Activated T-helper 17 cell treated with anti-CD3 and anti-CD28 coated beads, Interleukin-2, amount 50 U/mL, for 72 hours (primary cell): Measurements from ENCODE around the gene CCNB2. TPM values are rescaled to one million over a fixed set of nuclear protein-coding genes. Genes with fewer than 3 reads are reported as not detected.
A peak's percentile ranks its signal among the peaks of the same experiment; 100 is the strongest.

Experiments
- ATAC-seq: fragments of 150-1000 bp; cut with Tn5 transposase; replicated peaks from 2 replicates; pipeline ENCODE4 v1.10.0; 2021; ENCODE audit warnings: mild to moderate bottlenecking, moderate library complexity
- H3K27ac Mint-ChIP-seq: one replicate; pipeline ENCODE4 v1.8.0; 2022; ENCODE audit warnings: mixed read lengths
- H3K27me3 Mint-ChIP-seq: one replicate; pipeline ENCODE4 v1.8.0; 2022; ENCODE audit warnings: mixed read lengths
- H3K36me3 Mint-ChIP-seq: one replicate; pipeline ENCODE4 v1.8.0; 2022; ENCODE audit warnings: low read depth, mild to moderate bottlenecking, mixed read lengths
- H3K4me1 Mint-ChIP-seq: one replicate; pipeline ENCODE4 v1.8.0; 2022; ENCODE audit warnings: mixed read lengths
- H3K4me3 Mint-ChIP-seq: one replicate; pipeline ENCODE4 v1.8.0; 2022; ENCODE audit warnings: mild to moderate bottlenecking, mixed read lengths
- H3K9me3 Mint-ChIP-seq: one replicate; pipeline ENCODE4 v1.8.0; 2022; ENCODE audit warnings: mixed read lengths
- total RNA-seq, 2 donors: library from RNA; stranded (reverse); gene quantifications; one replicate each; pipeline ENCODE4 v1.2.3, GENCODE V29; 2022

Gene CCNB2
- total RNA-seq: 10 to 100 TPM; 68.5 to 72.8 TPM

DNA sequence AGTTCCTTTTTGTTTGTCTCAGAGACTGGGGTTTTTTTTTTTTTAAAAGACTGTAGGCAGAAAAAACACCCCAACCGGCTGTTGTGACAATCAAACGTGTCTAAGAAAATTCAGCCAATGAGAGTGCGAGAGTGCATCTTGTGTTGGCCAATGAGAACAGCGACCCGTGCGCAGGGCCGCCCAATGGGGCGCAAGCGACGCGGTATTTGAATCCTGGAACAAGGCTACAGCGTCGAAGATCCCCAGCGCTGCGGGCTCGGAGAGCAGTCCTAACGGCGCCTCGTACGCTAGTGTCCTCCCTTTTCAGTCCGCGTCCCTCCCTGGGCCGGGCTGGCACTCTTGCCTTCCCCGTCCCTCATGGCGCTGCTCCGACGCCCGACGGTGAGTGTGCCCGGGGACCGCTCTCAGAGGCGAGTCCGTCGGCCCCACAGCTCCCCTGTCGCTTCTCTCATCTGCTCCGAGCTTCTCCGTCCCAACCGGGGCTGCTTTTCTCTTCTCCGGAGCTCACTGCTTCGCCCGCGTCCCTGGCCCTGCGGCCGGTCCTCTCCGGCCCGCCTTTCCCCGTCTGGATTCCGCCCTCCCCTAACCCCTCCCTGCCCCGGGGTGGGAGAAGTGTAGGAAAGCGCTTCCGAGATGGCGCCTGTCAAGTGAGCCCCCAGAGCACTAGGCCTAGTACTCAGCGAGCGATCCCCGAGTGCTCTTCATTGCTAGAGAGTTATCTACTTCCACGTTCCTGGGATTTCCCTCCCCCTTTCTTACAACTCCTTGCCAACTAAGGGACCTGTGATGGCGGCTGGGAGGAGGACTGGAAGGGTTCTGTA lies at the start of gene CCNB2:
Gene CCNB2, plus strand, starts transcription at position 235 of the 821 bp plus-strand sequence. Its CDS starts 123 bp downstream, at position 358.
- Mint-ChIP-seq H3K27me3 (no peaks in the 10 kb centered on the region), H3K36me3 (peaks cover 29% of the 10 kb centered on the region), H3K9me3 (no peaks in the 10 kb centered on the region), H3K4me1 (peaks cover 9% of the 10 kb centered on the region), H3K27ac (peak within 1 kb of the TSS; percentile 97), H3K4me3 (peak within 1 kb of the TSS; percentile 93)
- ATAC-seq: peak; percentile 99

DNA sequence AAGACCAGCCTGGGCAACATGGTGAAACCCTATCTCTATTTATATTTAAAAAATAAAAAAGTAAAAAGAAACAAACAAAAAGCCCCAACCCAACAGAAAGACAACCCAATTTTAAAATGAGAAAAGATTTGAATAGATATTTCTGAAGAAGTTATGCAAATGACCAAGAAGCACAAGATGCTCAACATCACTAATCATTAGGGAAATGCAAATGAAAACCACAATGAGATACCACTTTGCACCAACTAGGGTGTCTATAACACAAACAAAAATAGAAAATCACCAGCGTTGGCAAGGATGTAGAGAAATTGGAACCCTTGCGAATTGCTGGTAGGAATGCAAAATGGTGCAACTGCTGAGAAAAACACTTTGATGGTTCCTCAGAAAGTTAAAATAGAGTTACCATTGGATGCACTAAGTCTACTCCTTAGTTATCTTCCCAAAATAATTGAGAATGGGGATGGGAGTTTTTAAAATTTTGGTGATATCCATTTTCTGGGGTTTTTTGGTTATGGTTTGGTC lies 45.8 kb upstream of the CCNB2 start:
- Mint-ChIP-seq H3K4me1 (peaks cover 15% of the 10 kb centered on the region), H3K27ac (no peak overlapping the region), H3K36me3 (peaks cover 99% of the 10 kb centered on the region), H3K4me3 (no peak overlapping the region), H3K9me3 (no peaks in the 10 kb centered on the region), H3K27me3 (no peaks in the 10 kb centered on the region)
- no peak for ATAC-seq

DNA sequence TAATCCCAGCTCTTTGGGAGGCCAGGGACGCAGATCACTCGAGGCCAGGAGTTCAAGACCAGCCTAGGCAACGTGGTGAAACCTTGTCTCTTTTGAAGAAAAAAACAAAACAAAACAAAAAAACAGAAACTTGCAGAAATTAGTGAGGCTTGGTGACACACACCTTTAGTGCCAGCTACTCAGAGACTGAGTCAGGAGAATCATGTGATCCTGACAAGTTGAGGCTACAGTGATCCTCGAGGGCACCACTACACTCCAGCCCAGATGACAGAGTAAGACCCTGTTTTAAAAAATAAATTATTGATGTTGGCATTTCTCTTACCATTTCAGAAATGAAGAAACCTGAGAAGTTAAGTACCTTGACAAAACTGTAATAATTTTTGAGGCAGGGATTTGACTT lies 44.6 kb upstream of the CCNB2 start:
- ATAC-seq: peak; percentile 82
- Mint-ChIP-seq H3K9me3 (no peaks in the 10 kb centered on the region), H3K36me3 (peaks cover 99% of the 10 kb centered on the region), H3K27me3 (no peaks in the 10 kb centered on the region), H3K4me1 (peaks cover 15% of the 10 kb centered on the region), H3K27ac (no peak overlapping the region), H3K4me3 (no peak overlapping the region)

DNA sequence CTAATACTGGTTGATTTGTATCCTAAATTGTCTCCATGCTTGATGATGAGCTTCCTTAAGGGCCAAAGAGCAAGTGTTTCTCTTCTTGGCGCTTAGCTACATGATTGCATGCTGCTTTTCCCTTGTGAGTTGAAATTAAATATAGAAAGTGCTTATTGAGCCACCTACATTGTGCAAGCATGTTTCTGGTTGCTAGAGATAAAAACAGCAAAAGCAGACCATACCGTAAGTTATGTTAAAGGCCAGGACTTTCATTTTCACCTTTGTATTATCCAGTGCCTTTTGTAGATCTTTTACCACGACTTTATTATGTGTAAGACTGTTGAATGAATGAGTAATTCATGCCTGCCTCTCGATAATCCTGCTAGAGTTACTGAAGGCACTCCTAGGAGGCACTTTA lies 41.9 kb upstream of the CCNB2 start:
- peak overlapping the region; percentile 10 for H3K27ac Mint-ChIP-seq
- peaks cover 99% of the 10 kb centered on the region for H3K36me3 Mint-ChIP-seq
- H3K9me3 Mint-ChIP-seq: no peaks in the 10 kb centered on the region
- peak; percentile 14 for ATAC-seq
- H3K27me3 Mint-ChIP-seq: no peaks in the 10 kb centered on the region
- peaks cover 15% of the 10 kb centered on the region for H3K4me1 Mint-ChIP-seq
- no peak overlapping the region for H3K4me3 Mint-ChIP-seq

DNA sequence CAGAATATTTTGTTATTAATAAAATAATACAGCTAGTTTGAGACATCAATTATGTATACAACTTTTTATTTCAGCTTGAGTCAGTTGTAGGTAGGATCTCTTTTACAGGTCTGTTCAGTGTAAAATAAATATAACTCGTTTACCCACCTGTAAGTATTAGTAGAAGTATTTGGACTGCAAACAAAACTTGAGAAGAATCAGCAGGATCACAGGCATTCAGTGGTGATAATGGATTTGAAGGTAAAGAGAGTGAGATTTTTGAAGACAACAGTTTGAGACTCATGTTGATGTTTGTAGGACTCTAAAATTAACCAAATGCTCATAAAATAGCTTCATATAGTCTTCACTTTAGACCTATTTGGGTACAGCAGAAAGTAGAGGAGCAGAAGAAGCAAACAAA lies 35.5 kb upstream of the CCNB2 start:
- H3K36me3 Mint-ChIP-seq: peaks cover 80% of the 10 kb centered on the region
- no peak overlapping the region for H3K27ac Mint-ChIP-seq
- no peak overlapping the region for H3K4me3 Mint-ChIP-seq
- no peaks in the 10 kb centered on the region for H3K9me3 Mint-ChIP-seq
- no peak for ATAC-seq
- H3K4me1 Mint-ChIP-seq: peaks cover 3% of the 10 kb centered on the region
- no peaks in the 10 kb centered on the region for H3K27me3 Mint-ChIP-seq

DNA sequence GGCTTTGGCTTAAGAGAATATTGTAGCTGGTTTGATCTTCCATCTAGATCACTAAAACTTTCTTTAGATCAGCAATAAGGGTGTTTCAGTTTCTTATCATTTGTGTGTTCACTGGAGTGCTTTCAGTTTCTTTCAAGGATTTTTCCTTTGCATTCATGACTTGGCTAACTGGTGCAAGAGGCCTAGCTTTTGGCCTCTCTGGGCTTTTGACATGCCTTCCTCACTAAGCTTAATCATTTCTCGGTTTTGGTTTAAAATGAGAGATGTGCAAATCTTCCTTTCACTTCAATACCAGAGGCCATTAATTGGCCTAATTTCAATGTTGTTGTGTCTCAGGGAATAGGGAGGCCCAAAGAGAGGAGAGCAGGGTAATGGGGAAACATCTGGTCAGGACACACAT lies 30.3 kb upstream of the CCNB2 start:
- Mint-ChIP-seq H3K36me3 (peaks cover 76% of the 10 kb centered on the region), H3K4me1 (peaks cover 8% of the 10 kb centered on the region), H3K9me3 (no peaks in the 10 kb centered on the region), H3K27me3 (no peaks in the 10 kb centered on the region), H3K4me3 (peak overlapping the region; percentile 1), H3K27ac (peak overlapping the region; percentile 28)
- ATAC-seq: peak; percentile 79

DNA sequence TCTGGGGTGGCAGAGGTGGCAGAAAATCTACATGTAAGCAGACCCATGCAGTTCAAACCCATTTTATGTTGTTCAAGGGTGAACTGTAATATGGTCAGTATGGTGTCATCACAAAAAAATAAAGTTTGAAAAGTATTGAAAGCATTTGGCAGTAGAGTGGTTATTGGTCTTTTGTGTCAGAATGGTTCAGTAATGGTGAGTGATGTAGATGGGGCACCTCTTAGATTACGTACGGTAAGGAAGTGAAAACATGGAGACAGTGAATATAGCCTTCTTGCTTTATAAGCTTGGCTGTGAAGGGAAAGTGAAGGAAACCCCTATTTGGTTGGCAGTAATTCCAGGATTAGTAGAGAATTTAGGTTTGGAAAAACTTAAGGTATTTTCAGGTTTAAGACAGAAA lies 17.2 kb upstream of the CCNB2 start:
- Mint-ChIP-seq H3K27ac (no peak overlapping the region), H3K27me3 (no peaks in the 10 kb centered on the region), H3K4me1 (peaks cover 4% of the 10 kb centered on the region), H3K4me3 (no peak overlapping the region), H3K36me3 (peaks cover 97% of the 10 kb centered on the region), H3K9me3 (no peaks in the 10 kb centered on the region)
- no peak for ATAC-seq

DNA sequence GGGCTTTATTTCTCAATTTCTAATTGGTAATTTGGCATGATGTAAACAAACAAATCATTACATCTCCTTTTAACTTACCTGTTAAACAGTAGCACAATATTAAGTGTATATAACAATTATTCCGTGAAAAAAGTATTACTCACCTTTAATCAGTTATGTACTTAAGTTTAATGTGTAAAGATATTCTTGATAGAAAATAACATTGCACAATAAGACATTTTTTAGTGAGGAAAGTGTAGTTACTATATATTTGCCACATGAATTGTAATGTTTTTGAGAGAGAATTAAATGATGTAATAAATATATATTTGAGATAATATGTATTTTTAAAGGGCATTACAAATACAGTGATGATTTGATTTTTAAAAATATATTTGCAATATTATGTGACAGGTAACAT lies 10.9 kb upstream of the CCNB2 start:
- Mint-ChIP-seq H3K27ac (no peak overlapping the region), H3K4me1 (peaks cover 5% of the 10 kb centered on the region), H3K36me3 (peaks cover 84% of the 10 kb centered on the region), H3K9me3 (no peaks in the 10 kb centered on the region), H3K4me3 (no peak overlapping the region), H3K27me3 (no peaks in the 10 kb centered on the region)
- ATAC-seq: no peak

DNA sequence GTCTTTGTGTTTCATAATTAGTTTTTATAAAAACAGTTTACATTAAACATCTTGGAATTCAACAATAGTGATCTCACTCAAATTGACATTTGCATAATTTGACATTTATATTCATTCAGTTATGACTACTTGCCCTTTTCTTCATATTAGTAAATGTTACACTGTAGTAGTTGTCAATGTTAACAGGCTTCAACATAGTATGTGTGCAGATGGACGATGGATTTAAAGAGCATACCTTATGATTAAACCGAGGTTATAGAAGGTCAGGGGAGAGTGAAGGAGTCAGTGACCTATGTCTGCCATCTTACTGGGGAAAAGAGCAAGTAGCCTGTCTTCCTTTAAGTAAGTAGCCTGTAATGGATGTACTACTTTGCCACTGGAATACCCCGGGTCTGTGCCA lies 8.5 kb upstream of the CCNB2 start:
- peaks cover 75% of the 10 kb centered on the region for H3K36me3 Mint-ChIP-seq
- ATAC-seq: no peak
- no peak overlapping the region for H3K27ac Mint-ChIP-seq
- no peaks in the 10 kb centered on the region for H3K9me3 Mint-ChIP-seq
- H3K4me1 Mint-ChIP-seq: peaks cover 5% of the 10 kb centered on the region
- no peaks in the 10 kb centered on the region for H3K27me3 Mint-ChIP-seq
- H3K4me3 Mint-ChIP-seq: no peak overlapping the region

DNA sequence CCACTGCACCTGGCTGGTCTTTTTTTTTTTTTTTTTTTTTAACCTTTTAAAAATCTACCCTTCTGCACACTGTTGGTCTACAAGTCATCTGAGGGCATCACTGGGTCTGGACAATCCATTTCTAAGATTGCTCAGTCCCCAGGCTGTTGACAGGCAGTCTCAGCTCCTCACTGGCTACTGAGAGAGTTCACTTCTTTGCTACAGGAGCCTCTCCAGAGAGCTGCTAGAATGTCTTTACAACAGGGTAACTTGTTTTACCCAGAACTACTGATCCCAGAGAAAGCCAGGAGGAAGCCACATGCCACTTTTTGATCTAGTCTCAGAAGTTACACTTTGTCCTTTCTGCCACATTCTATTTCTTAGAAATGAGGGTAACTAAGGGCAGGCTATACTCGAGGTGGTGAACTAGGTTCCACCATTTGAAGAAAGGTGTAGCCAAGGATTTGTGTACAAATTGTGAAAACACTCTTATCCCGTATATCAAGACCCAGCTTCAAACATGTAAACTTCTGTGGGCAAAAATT lies 5.7 kb upstream of the CCNB2 start:
- ATAC-seq: no peak
- Mint-ChIP-seq H3K27me3 (no peaks in the 10 kb centered on the region), H3K36me3 (peaks cover 47% of the 10 kb centered on the region), H3K9me3 (no peaks in the 10 kb centered on the region), H3K4me1 (peaks cover 8% of the 10 kb centered on the region), H3K27ac (no peak overlapping the region), H3K4me3 (no peak overlapping the region)

DNA sequence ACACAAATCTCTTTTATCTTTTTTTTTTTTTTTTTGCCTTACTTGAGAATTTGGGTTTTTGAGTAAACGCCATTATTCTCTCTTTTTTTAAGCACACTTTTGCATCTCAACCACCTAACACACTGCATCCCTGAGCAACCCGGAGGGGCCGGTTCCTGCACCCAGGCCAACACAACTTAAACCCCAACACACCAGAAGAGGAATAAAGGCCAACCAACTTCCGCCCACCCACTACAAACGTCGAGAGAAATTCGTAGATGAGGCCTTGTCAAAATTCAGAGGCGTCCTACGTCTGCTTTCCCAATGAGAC lies 389 bp upstream of the CCNB2 start:
- Mint-ChIP-seq H3K27ac (peak overlapping the region; percentile 97), H3K4me3 (peak overlapping the region; percentile 93), H3K9me3 (no peaks in the 10 kb centered on the region), H3K27me3 (no peaks in the 10 kb centered on the region), H3K4me1 (peaks cover 9% of the 10 kb centered on the region), H3K36me3 (peaks cover 35% of the 10 kb centered on the region)
- no peak for ATAC-seq

DNA sequence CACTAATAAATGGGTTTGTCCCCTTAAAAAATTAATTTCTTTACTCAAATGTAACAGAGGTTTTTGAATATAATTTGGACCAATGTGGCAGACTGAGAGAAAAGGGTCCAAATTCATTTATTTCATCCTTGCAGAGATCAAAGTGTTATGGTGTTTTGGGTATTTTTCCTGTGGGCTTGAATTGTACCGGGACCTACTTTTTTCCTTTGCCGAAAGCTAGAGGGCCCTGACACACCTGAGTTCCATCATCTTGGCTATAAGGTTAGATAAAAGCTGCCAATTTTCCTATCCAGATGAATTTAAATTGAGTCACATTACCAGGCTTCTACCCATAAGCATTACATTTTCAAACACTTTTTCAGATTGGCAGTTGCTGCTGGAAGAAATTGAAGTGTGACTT lies 908 bp downstream of the CCNB2 start:
- Mint-ChIP-seq H3K4me1 (peaks cover 9% of the 10 kb centered on the region), H3K36me3 (peaks cover 25% of the 10 kb centered on the region), H3K9me3 (no peaks in the 10 kb centered on the region), H3K27me3 (no peaks in the 10 kb centered on the region), H3K4me3 (peak overlapping the region; percentile 93), H3K27ac (peak overlapping the region; percentile 97)
- ATAC-seq: no peak

DNA sequence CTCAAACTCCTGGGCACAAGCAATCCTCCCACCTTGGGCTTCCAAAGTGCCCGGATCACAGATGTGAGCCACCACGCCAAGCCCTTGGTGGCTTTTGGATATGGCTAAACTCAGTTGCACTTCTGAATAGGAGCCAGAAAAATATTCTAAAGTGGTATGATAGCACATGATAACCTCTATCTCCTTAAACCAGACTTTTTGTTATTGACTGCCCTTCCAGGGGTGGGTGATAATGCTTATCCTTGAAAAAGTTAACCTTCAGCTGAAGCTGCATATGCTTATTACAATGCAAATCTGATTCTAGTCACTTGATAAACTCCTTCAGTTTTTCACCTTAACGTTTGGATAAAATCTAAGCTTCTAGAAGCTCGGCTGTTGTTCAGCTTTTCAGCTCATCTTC lies 6.3 kb downstream of the CCNB2 start:
- H3K9me3 Mint-ChIP-seq: no peaks in the 10 kb centered on the region
- no peak overlapping the region for H3K27ac Mint-ChIP-seq
- ATAC-seq: no peak
- no peaks in the 10 kb centered on the region for H3K27me3 Mint-ChIP-seq
- peaks cover 58% of the 10 kb centered on the region for H3K36me3 Mint-ChIP-seq
- H3K4me1 Mint-ChIP-seq: no peaks in the 10 kb centered on the region
- H3K4me3 Mint-ChIP-seq: no peak overlapping the region

DNA sequence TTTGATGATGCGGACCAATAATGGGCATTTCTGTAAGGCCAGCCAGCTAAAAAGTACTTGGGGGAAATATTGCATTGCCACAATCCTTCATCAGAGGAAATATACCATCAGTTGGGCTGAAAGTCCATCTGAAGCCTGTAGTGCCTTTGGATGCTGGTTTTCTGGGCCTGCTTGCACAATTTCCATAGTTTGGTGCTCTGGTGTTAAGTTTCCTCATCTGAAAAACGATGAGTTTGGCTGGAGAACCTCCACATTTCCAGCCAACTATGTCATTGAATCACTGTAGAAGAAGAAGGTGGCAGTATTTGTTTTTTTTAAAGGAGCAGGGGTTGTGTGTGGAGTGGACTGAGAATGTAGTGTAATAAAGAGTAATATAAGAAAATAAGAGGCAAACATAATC lies 10.1 kb downstream of the CCNB2 start:
- no peaks in the 10 kb centered on the region for H3K27me3 Mint-ChIP-seq
- no peaks in the 10 kb centered on the region for H3K9me3 Mint-ChIP-seq
- no peak for ATAC-seq
- H3K4me1 Mint-ChIP-seq: no peaks in the 10 kb centered on the region
- H3K36me3 Mint-ChIP-seq: peaks cover 65% of the 10 kb centered on the region
- no peak overlapping the region for H3K27ac Mint-ChIP-seq
- H3K4me3 Mint-ChIP-seq: no peak overlapping the region

DNA sequence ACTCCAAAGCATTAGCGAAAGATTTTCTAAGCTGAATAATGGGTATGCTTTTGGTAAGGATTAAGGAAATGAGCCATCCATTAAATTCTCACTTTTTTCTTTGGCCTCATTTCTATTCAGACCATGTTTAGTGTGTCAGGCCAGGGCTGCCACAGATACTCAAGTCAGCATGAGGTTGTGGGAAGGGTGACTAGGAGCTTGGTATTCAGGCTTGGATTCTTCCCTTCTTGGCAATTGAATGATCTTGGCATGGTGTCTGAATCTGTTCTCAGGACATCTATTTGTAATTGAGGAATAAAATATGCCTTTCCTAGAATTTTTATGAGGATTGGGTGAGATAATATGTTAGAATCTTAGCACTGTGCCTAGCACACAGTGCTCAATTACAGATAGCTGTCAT lies 11.2 kb downstream of the CCNB2 start:
- no peak for ATAC-seq
- Mint-ChIP-seq H3K27ac (no peak overlapping the region), H3K4me3 (no peak overlapping the region), H3K4me1 (no peaks in the 10 kb centered on the region), H3K36me3 (peaks cover 68% of the 10 kb centered on the region), H3K27me3 (no peaks in the 10 kb centered on the region), H3K9me3 (no peaks in the 10 kb centered on the region)
